Limb (tissue), 2 donors: Measurements from ENCODE around the gene SLC12A9.
A peak's percentile ranks its signal among the peaks of the same experiment; 100 is the strongest.
"Not testable (repeated sequence)": the region's sequence is repeated elsewhere in the genome, so short reads cannot be mapped to it uniquely, and the experiment has no call there.

Experiments used
- DNase-seq, 2 donors: peaks; one replicate each; pipeline ENCODE4 v3.0.0-alpha.2; 2016; ENCODE audit errors: extremely low spot score in 2 of 2

SLC12A9 gene

GRCh38 chr7:100895701-100895955, 43.1 kb downstream of the SLC12A9 start, which contains the start of gene ACHE:
Gene ACHE, minus strand, starts transcription at chr7:100895888. Its CDS starts 1,656 bp downstream, at chr7:100894232.
- no peak for DNase-seq

GRCh38 chr7:100895956-100896731, 43.6 kb downstream of the SLC12A9 start:
- DNase-seq = peak in 1 of 2 donors; percentile 81

DNA sequence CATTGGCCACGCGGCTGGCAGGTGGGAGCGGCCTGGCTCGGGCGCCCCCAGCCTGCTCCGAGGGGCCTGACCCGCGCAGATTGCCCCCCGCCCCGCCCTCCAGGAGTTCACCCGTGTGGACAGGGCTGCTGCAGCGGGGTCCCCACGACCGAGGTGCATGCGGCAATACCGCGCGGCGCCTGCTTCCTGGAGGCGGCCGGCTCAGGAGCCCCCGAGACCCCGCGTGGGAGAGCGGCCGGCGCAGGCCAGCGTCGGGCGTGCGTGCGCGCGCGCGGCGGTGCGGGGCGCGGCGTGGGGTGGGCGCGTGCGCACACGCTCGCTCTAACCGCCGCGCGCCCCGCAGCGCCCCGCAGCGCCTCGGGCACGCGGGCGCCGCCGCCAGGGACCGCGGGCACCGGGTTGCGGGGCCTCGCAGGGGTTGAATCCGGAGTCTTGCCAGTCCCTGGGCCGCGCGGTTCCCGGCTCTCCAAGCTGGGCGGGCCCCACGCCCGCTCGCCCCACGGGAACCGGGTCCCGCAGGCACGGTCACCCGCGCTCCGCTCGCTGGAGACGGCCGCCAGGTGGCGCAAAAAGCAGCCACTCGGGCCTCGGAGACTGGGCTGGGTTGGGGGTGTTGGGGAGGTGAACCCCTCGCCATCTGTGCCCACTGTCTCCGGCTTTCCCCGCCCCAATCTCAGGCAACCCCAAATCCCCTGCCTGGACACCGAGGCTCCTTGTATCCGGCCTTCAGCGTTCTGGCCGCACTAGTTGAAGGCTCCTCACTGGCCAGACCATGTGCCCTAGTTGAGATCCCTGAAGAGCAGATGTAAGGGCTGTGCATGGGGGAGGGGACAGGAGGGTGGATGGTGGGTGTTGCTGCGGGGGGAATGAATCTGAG, 44.5 kb downstream of the SLC12A9 start:
- peak in 1 of 2 donors; percentile 80 for DNase-seq

- no peak for DNase-seq
Observed at GRCh38 chr7:100897772-100898454, 45.4 kb downstream of the SLC12A9 start.

DNA sequence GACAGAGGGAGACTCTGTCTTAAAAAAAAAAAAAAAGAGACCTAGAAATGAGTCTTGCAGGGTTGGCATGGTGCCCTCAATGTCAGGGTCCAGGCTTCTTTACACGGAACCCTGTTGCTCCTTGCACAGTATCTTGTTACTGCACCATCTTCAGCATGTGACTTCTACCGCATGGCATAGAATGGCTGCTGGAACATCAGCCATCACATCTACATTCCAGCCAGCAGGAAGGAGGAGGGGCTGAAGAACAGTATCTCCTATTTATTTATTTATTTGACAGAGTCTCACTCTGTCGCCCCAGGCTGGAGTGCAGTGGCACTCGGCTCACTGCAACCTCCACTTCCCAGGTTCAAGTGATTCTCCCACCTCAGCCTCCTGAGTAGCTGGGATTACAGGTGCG, 46.9 kb downstream of the SLC12A9 start:
- DNase-seq = no peak

- no peak for DNase-seq
Observed at GRCh38 chr7:100900978-100901377, 48.5 kb downstream of the SLC12A9 start.

GRCh38 chr7:100901921-100902332, 49.4 kb downstream of the SLC12A9 start:
- no peak for DNase-seq

DNA sequence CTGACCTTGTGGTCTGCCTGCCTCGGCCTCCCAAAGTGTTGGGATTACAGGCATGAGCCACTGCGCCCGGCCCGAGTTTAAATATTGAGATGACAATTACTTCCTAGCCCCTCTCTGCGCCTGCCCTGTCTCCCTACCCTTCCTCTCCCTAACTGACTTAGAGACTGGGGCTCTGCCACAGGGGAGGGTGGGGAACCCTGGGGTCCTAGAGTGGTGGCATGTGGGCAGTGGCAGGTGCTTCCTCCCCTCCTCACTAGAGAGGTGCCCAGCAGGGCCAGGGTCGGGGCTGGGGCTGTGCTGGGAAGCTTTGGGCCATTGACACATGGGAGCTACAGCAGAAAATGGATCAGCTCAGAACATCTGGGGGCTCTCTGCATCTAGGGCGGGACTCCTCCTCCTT, 50.1 kb downstream of the SLC12A9 start:
- no peak for DNase-seq

GRCh38 chr7:100908512-100908911, 56.0 kb downstream of the SLC12A9 start:
- no peak for DNase-seq

DNA sequence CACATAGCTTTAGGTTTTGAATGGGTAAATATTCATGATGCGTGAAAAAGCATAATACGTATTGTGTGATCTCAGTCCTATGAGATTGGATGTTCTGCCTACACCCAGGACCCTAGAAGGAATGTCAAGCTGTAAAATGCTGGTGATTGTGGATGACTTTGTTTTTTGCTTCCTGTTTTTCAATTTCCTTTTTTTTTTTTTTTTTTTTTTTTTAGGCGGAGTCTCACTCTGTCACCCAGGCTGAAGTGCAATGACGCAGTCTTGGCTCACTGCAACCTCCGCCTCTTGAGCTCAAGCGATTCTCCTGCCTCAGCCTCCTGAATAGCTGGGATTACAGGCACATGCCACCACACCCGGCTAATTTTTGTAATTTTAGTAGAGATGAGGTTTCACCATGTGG, 57.9 kb downstream of the SLC12A9 start:
- not testable (repeated sequence) for DNase-seq

- DNase-seq = no peak
Observed at GRCh38 chr7:100911484-100911883, 59.0 kb downstream of the SLC12A9 start.

GRCh38 chr7:100914208-100914878, 61.8 kb downstream of the SLC12A9 start:
- no peak for DNase-seq

DNA sequence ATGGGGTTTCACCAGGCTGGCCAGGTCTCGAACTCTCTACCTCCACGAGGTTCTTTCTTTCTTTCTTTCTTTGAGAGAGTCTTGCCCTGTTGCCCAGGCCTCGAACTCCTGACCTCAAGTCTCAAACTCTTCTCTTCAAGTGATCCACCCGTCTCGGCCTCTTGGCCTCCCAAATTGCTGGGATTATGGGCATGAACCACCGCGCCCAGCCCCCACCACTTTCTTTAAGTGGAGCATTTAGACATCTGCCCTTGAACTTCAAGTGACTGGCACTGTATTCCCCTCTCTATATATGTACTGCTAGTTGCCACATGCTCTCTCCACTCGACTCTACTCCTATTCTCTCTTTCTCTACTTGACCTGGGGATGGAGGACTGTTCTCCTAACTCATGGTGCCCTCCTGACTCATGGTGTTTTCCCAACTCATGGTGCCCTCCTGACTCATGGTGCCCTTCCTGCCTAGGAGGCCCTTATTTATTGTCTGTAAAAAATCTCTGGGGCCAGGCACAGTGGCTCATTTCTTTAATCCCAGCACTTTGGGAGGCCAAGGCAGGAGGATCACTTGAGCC, 62.5 kb downstream of the SLC12A9 start:
- DNase-seq = no peak
